VCaP (cell line): ENCODE data around the gene HCRT.

Source experiments
- H3K27ac ChIP-seq: fragments of 450-650 bp; 2 replicates; pipeline ENCODE4 v1.5.1; 2017
- TF ChIP-seq, protein P1 (sequence below): fragments of 450-650 bp; conservative IDR thresholded peaks from 2 replicates; pipeline ENCODE4 v1.5.1; 2017; ENCODE audit warnings: mild to moderate bottlenecking, moderate library complexity

The HCRT gene

DNA sequence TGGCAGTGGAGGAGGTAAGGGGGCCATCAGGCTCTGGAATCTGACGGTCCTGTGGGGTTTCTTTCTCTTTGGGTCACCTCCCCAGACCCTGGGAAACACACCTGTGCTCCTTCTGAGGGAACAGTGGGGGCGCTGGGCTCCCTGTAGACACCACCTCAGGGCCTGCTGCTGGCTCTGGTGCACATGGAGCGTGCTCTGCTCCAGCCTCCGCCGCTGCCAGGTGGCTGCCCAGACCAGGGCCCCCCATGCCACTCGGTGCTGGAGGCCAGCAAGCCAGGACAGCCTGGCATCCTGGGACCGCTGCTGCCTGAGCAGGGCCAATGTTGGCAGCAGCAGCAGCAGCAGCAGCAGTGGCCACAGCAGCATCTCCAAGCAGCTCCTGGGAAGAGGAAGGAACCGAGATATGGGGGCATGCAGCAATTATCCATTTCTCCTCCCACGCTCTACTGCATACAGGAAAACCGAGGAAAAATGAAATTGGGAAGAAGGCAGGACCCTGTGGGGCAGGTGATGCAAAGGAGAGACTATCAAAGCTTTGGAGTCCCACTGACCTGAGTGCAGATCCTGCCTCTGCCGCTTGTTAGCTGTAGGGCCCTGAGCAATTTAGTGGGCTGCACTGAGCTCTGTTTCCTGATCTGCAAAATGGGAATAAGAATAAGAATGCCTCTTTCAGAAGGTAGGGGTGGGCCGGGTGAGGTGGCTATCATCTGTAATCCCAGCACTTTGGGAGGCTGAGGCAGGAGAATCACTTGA lies 8.1 kb upstream of the HCRT start:
- peak overlapping the region; percentile 63; the same call in 1 of the 2 replicates for H3K27ac ChIP-seq
- TF ChIP-seq, protein P1, sequence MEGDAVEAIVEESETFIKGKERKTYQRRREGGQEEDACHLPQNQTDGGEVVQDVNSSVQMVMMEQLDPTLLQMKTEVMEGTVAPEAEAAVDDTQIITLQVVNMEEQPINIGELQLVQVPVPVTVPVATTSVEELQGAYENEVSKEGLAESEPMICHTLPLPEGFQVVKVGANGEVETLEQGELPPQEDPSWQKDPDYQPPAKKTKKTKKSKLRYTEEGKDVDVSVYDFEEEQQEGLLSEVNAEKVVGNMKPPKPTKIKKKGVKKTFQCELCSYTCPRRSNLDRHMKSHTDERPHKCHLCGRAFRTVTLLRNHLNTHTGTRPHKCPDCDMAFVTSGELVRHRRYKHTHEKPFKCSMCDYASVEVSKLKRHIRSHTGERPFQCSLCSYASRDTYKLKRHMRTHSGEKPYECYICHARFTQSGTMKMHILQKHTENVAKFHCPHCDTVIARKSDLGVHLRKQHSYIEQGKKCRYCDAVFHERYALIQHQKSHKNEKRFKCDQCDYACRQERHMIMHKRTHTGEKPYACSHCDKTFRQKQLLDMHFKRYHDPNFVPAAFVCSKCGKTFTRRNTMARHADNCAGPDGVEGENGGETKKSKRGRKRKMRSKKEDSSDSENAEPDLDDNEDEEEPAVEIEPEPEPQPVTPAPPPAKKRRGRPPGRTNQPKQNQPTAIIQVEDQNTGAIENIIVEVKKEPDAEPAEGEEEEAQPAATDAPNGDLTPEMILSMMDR, result no peak

DNA sequence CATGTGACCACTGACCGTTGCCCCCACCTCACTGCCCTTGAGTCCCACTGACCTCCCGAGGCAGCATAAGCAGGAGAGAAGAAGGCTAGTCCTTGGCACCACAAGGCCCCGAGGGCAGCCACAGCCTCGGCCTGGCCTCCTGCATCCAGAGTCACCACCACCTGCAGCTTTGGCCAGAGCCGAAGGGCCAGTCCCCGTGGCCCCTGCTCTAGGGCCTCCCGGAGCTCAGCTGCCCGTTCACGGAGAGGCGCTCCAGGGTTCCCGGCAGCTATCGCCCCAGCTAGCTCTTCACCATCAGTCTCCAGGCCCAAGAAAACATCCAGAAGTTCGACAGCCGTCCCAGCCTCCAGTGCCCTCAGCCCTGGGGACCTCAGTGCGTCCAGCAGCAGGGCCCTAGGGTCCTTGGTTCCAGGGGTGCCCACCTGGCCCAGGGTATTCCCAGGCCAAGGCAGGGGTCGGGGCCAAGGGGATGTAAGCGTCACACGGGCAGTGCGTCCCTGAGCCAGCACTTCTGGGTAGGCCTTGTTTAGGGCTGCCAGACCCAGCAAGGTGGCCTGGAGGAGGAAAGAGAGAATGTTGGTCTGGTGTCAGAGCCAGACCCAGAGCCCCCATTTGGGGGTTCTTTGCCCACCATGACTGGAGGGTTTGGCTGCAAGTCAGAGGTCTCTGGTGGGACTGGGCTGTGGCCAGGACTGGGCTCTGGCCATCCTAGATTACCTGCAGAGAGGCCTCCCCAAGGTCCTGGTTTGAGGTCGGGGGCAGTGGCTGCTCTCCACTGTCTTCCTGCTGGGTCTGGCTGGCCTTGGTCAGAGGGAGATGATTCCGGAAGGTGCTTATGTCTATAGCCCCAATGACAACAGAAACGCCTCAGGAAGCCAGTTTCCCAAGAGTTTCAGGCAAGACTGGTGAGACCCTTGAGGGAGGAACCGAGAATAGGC lies 7.2 kb upstream of the HCRT start:
- TF ChIP-seq, protein P1, result no peak
- H3K27ac ChIP-seq, result no peak overlapping the region

DNA sequence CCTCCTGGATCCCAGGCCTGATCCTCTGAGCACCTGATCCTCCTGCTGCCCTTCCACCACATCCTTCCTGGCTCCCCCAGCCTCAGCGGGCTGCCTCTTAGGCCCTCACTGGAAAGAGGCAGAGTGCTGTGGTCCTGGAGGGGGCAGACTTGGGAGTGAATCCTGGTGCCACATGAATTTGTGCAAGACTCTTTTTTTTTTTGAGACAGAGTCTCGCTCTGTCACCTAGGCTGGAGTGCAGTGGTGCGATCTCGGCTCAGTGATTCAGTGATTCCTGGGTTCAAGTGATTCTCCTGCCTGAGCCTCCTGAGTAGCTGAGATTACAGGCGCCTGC lies 6.0 kb upstream of the HCRT start:
- H3K27ac ChIP-seq, result no peak overlapping the region
- TF ChIP-seq, protein P1, result no peak

DNA sequence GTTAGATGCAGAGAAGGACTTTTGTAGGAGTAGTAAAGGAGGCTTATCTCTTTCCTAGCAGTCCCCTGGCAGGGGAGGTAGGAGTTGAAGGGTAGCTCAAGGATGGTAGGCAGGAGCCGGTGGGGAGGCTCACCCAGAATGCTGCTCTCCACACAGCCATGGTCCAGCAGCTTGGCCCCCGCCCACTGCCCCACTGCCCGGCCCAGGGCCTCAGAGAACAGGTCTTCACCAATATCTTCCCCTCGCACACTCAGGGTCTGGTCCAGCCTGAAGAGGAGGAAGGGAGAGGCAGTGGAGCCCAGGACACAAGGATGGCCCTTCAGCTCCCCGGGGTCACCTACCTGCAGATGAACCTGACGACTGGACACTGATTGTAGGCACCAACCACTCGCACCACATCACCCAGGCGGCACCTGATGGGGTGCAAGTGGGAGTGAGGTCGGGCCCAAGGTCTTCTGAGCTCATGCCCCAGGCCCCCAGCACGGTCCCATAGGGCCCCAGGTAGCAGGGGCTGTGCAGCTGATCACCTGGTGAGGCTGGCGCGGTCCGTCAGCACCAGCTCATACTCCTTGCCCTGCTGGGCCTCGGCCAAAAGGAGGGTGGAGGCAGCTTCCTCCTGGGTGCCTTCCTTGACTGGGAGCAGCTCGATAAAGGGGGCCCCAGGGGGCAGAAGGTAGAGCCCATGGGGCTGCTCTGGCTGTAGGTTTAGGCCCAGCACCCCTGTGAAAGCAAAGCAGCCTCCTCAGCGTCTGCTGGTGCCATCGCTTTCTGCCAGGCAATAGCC lies 5.4 kb upstream of the HCRT start:
- no peak overlapping the region for H3K27ac ChIP-seq
- TF ChIP-seq, protein P1, result no peak

DNA sequence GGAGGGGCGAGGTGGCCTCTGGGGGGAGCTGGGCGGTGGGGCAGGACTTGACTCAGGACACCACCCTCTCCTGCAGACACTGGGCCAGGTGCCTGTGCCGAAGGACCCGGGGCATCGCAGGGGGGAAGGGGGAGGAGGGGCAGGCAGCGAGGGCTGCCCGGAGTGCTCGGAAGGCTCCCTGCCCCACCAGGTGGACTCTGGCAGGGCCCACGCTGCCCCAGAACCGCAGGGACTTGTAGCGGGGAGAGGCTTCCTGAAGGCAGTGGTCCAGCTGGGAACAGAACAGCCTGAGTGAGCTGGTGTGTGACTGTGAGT lies 4.4 kb upstream of the HCRT start:
- H3K27ac ChIP-seq, result no peak overlapping the region
- TF ChIP-seq, protein P1, result no peak

DNA sequence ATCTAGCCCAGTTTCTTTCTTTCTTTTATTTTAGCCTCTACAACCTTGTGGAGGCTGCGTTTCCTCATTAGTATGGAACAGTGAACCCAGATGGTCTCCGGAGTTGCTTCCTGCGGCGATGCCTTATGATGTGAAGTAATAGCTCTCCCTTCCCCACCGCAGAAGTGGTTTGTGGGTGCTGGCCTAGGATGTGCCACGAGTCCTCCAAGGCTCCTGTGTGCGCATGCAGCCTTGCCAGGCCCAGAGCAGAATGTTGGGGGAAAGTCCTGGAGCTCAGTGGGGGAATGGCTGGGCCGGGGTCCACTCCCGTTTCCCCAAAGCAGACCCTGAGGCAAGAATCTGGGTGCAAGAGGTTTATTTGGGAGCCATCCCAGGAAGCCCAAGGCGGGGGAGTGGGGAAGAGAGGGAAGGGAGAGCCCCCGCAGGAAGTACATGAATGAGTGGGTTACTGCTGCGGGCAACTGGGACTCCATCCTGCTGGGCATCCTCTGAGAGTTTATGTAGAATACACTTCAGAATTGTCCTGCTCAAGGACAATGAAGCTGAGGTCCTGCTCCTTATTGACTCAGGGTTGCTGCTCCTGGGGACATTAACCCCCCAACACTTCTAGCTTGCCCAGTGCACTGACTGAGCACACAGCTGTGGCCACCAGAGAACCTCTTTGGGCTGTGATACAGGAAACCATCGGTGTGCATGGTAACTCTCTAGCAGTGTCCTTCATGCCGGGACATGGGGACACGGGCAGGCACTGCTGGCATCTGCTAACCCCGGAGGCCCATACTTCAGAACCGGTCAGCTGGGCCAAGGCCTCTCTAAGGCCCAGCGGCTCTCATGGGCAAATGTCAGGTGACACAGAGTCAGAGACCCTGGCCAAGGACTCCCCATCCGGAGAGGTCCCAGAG lies 3.7 kb upstream of the HCRT start:
- TF ChIP-seq, protein P1, result no peak
- no peak overlapping the region for H3K27ac ChIP-seq
